ENCODE data around the gene UFD1. TPM values are rescaled to one million over a fixed set of nuclear protein-coding genes. Genes with fewer than 3 reads are reported as not detected.

UFD1 gene
- total and polyA plus RNA-seq, 4 donors = 23.1 to 111 (median 70.0) TPM

DNA sequence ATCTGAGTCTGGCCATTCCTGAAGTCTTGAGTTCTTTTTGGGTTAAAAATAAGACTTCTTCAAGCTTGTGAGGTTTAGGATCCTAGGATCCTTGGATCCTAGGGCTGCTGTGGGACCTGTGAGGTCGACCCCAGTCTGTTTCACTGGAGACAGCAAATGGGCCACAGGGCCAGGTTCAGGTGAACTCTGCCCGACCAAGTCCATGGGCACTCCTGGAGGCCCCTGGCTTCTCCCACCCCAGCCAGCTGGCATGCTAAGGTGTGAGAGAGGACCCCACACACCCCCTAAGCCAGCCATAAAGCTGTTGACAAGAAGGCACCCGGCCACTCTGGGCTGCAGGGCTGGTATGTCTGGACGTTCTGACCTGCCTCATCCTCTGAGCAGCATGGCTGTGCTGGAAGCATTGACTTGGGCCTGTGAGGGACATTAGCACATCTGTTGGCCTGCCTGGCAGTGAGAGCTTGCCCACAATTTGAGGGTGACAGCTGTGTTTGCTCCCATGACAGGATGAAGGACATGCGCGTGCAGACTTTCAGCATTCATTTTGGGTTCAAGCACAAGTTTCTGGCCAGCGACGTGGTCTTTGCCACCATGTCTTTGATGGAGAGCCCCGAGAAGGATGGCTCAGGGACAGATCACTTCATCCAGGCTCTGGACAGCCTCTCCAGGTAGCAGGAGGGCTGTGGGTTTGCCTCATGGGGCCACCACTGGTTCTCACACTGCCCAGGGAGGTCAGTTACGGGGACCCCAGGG, 29.2 kb upstream of the UFD1 start:
- no peak overlapping the region for H3K4me3 ChIP-seq
- no peaks in the 10 kb centered on the region for H3K36me3 ChIP-seq (ENCODE audit: control insufficient read depth in 4 of 4, insufficient read depth in 4 of 4, low read length in 4 of 4)
- ATAC-seq (ENCODE audit: insufficient read depth, low FRiP score) = no peak
- H3K4me1 ChIP-seq (ENCODE audit: control insufficient read depth in 5 of 5, insufficient read depth in 5 of 5, low read length in 5 of 5) = peaks cover 0 to 3% (median 0%) of the 10 kb centered on the region in 5 donors
- no peak overlapping the region for H3K9ac ChIP-seq (ENCODE audit: insufficient read depth in 1 of 2, low read length in 2 of 2)
- no peak overlapping the region for H3K27ac ChIP-seq (ENCODE audit: low read depth in 1 of 2, low read length in 1 of 2)
- TF ChIP-seq, protein P1, sequence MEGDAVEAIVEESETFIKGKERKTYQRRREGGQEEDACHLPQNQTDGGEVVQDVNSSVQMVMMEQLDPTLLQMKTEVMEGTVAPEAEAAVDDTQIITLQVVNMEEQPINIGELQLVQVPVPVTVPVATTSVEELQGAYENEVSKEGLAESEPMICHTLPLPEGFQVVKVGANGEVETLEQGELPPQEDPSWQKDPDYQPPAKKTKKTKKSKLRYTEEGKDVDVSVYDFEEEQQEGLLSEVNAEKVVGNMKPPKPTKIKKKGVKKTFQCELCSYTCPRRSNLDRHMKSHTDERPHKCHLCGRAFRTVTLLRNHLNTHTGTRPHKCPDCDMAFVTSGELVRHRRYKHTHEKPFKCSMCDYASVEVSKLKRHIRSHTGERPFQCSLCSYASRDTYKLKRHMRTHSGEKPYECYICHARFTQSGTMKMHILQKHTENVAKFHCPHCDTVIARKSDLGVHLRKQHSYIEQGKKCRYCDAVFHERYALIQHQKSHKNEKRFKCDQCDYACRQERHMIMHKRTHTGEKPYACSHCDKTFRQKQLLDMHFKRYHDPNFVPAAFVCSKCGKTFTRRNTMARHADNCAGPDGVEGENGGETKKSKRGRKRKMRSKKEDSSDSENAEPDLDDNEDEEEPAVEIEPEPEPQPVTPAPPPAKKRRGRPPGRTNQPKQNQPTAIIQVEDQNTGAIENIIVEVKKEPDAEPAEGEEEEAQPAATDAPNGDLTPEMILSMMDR (IDR thresholded peaks at IDR 0.05; ENCODE audit: control extremely low read depth, extremely low read depth) = no peak
- no peaks in the 10 kb centered on the region for H3K27me3 ChIP-seq (ENCODE audit: control insufficient read depth in 3 of 3, insufficient read depth in 3 of 3, low read length in 2 of 3)
- no peaks in the 10 kb centered on the region for H3K9me3 ChIP-seq (ENCODE audit: control insufficient read depth in 4 of 4, insufficient read depth in 3 of 4, low read length in 3 of 4)
- no peak for DNase-seq
- WGBS, 2 donors = 94 to 95% methylated on average over 10 of the region's 10 CpGs

DNA sequence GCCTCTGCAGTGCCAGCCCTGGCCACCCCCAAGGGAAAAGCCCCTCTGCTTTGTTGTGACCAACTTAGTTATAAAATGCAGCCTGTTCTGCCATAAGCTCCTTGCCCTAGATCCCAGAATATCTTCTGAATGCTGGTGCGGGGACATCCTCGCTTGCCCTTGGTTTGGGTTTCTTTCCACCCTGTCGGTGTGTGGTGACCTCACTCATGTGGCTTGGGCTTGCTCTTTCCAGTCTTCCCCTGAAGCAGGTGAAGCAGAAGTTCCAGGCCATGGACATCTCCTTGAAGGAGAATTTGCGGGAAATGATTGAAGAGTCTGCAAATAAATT, 28.5 kb upstream of the UFD1 start:
- no peak overlapping the region for H3K9ac ChIP-seq (ENCODE audit: insufficient read depth in 1 of 2, low read length in 2 of 2)
- no peaks in the 10 kb centered on the region for H3K9me3 ChIP-seq (ENCODE audit: control insufficient read depth in 4 of 4, insufficient read depth in 3 of 4, low read length in 3 of 4)
- no peaks in the 10 kb centered on the region for H3K27me3 ChIP-seq (ENCODE audit: control insufficient read depth in 3 of 3, insufficient read depth in 3 of 3, low read length in 2 of 3)
- H3K4me3 ChIP-seq = no peak overlapping the region
- no peak overlapping the region for H3K27ac ChIP-seq (ENCODE audit: low read depth in 1 of 2, low read length in 1 of 2)
- no peak for DNase-seq
- peaks cover 0 to 3% (median 0%) of the 10 kb centered on the region in 5 donors for H3K4me1 ChIP-seq (ENCODE audit: control insufficient read depth in 5 of 5, insufficient read depth in 5 of 5, low read length in 5 of 5)
- no peaks in the 10 kb centered on the region for H3K36me3 ChIP-seq (ENCODE audit: control insufficient read depth in 4 of 4, insufficient read depth in 4 of 4, low read length in 4 of 4)
- TF ChIP-seq, protein P1 (IDR thresholded peaks at IDR 0.05; ENCODE audit: control extremely low read depth, extremely low read depth) = no peak
- no peak for ATAC-seq (ENCODE audit: insufficient read depth, low FRiP score)
- 97 to 99% methylated on average over 4 of the region's 4 CpGs for WGBS, 2 donors

DNA sequence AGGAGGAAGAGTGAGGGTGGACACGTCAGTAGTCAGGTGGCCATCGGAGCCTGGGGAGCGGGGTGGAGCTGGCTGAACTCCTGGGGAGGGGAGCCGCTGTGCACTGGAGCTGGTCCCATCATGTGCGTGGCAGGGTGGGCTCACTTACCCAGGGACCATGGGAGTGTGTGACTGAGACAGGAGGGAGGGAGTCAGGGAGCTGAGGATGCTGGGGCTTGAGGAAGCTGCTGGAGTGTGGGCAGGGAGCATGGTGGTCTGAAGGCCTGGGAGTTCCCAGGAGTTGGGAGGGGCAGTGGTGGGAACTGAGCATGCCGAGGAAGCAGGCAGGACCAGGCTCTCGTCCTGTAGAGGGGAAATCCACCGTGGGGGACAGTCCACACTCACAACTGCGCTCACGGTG, 27.2 kb upstream of the UFD1 start:
- DNase-seq (no peak), ATAC-seq (ENCODE audit: insufficient read depth, low FRiP score) (no peak)
- WGBS, 2 donors = 92 to 95% methylated on average over 10 of the region's 10 CpGs
- H3K4me3 ChIP-seq = no peak overlapping the region
- no peak overlapping the region for H3K27ac ChIP-seq (ENCODE audit: low read depth in 1 of 2, low read length in 1 of 2)
- no peak overlapping the region for H3K9ac ChIP-seq (ENCODE audit: insufficient read depth in 1 of 2, low read length in 2 of 2)
- TF ChIP-seq, protein P1 (IDR thresholded peaks at IDR 0.05; ENCODE audit: control extremely low read depth, extremely low read depth) = no peak
- peaks cover 0 to 3% (median 0%) of the 10 kb centered on the region in 5 donors for H3K4me1 ChIP-seq (ENCODE audit: control insufficient read depth in 5 of 5, insufficient read depth in 5 of 5, low read length in 5 of 5)
- no peaks in the 10 kb centered on the region for H3K9me3 ChIP-seq (ENCODE audit: control insufficient read depth in 4 of 4, insufficient read depth in 3 of 4, low read length in 3 of 4)
- no peaks in the 10 kb centered on the region for H3K36me3 ChIP-seq (ENCODE audit: control insufficient read depth in 4 of 4, insufficient read depth in 4 of 4, low read length in 4 of 4)
- no peaks in the 10 kb centered on the region for H3K27me3 ChIP-seq (ENCODE audit: control insufficient read depth in 3 of 3, insufficient read depth in 3 of 3, low read length in 2 of 3)

DNA sequence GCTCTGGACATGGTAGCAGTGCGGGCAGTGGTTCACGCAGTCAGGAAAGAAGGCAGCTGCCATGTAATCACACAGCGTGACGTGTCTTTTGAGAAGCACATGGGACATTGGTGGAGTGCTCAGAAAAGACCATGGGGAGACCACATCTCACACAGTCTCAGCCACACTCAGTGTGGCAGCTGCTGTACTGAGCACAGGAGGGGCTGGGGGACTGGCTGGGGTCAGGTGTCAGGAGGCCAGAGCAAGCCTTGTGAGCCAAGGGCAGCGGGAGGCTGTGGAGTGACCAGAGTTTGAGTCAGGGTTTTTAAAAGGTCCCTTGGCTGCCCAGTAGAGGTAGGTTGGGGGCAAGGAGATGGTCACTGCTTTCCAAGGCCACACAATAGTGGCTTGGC, 26.7 kb upstream of the UFD1 start:
- H3K9ac ChIP-seq (ENCODE audit: insufficient read depth in 1 of 2, low read length in 2 of 2) = no peak overlapping the region
- no peaks in the 10 kb centered on the region for H3K9me3 ChIP-seq (ENCODE audit: control insufficient read depth in 4 of 4, insufficient read depth in 3 of 4, low read length in 3 of 4)
- no peaks in the 10 kb centered on the region for H3K36me3 ChIP-seq (ENCODE audit: control insufficient read depth in 4 of 4, insufficient read depth in 4 of 4, low read length in 4 of 4)
- TF ChIP-seq, protein P1 (IDR thresholded peaks at IDR 0.05; ENCODE audit: control extremely low read depth, extremely low read depth) = no peak
- H3K27ac ChIP-seq (ENCODE audit: low read depth in 1 of 2, low read length in 1 of 2) = no peak overlapping the region
- ATAC-seq (ENCODE audit: insufficient read depth, low FRiP score) = no peak
- H3K4me3 ChIP-seq = no peak overlapping the region
- H3K4me1 ChIP-seq (ENCODE audit: control insufficient read depth in 5 of 5, insufficient read depth in 5 of 5, low read length in 5 of 5) = peaks cover 0 to 3% (median 0%) of the 10 kb centered on the region in 5 donors
- no peak for DNase-seq
- H3K27me3 ChIP-seq (ENCODE audit: control insufficient read depth in 3 of 3, insufficient read depth in 3 of 3, low read length in 2 of 3) = no peaks in the 10 kb centered on the region
- WGBS, 2 donors = 81 to 93% methylated on average over 5 of the region's 5 CpGs
